ENCODE measurements around the gene KAZN. TPM values are rescaled to one million over a fixed set of nuclear protein-coding genes. Genes with fewer than 3 reads are reported as not detected.

KAZN gene
- total and polyA plus RNA-seq, 8 donors = 1.2 to 50.7 (median 6.8) TPM

GRCh38 chr1:15071936-15072335 lies 473.5 kb downstream of the KAZN start:
- TF ChIP-seq POLR2A (IDR thresholded peaks at IDR 0.05) (no peak), EP300 (IDR thresholded peaks at IDR 0.05) (no peak)
- DNase-seq = no peak
- intact Hi-C loops (cut with DNase I; ENCODE audit: low total_unique reads) = no loop called here
- Histone ChIP-seq H3K4me3 (no peak overlapping the region), H3K27me3 (no peaks in the 10 kb centered on the region), H3K27ac (no peak overlapping the region), H3K4me1 (peaks cover 0 to 9% (median 0%) of the 10 kb centered on the region in 4 donors), H3K36me3 (no peaks in the 10 kb centered on the region), H3K9me3 (no peaks in the 10 kb centered on the region)
- whole genome bisulfite sequencing, 5 donors = 93 to 96% (median 94%) methylated on average over 6 of the region's 6 CpGs

- H3K36me3 ChIP-seq = no peaks in the 10 kb centered on the region
- H3K4me1 ChIP-seq = peaks cover 0 to 9% (median 0%) of the 10 kb centered on the region in 4 donors
- WGBS, 5 donors = 88 to 90% (median 89%) methylated on average over 7 to 9 of the region's 9 CpGs
- no peaks in the 10 kb centered on the region for H3K9me3 ChIP-seq
- no peaks in the 10 kb centered on the region for H3K27me3 ChIP-seq
- intact Hi-C loops (cut with DNase I; ENCODE audit: low total_unique reads) = no loop called here
- no peak for TF ChIP-seq EP300 (IDR thresholded peaks at IDR 0.05)
- no peak for TF ChIP-seq CTCF (IDR thresholded peaks at IDR 0.05)
- no peak for TF ChIP-seq POLR2AphosphoS5 (IDR thresholded peaks at IDR 0.05)
- TF ChIP-seq POLR2A (IDR thresholded peaks at IDR 0.05) = no peak
- no peak for DNase-seq
- H3K27ac ChIP-seq = no peak overlapping the region
- no peak overlapping the region for H3K4me3 ChIP-seq
These were observed 475.4 kb downstream of the KAZN start for GRCh38 chr1:15073799-15074308.

- Histone ChIP-seq H3K36me3 (no peaks in the 10 kb centered on the region), H3K4me1 (peaks cover 0 to 9% (median 0%) of the 10 kb centered on the region in 4 donors), H3K27ac (peak overlapping the region in 1 of 5 donors; percentile 32), H3K27me3 (no peaks in the 10 kb centered on the region), H3K4me3 (no peak overlapping the region), H3K9me3 (no peaks in the 10 kb centered on the region)
- TF ChIP-seq POLR2AphosphoS5 (IDR thresholded peaks at IDR 0.05) (no peak), POLR2A (IDR thresholded peaks at IDR 0.05) (no peak), CTCF (IDR thresholded peaks at IDR 0.05) (no peak), EP300 (IDR thresholded peaks at IDR 0.05) (no peak)
- intact Hi-C loops (cut with DNase I; ENCODE audit: low total_unique reads) = no loop called here
- DNase-seq = no peak
- WGBS, 5 donors = 93 to 96% (median 95%) methylated on average over 6 of the region's 6 CpGs
These were observed 476.7 kb downstream of the KAZN start for GRCh38 chr1:15075175-15075574.

GRCh38 chr1:15075817-15076216 lies 477.3 kb downstream of the KAZN start:
- Histone ChIP-seq H3K27me3 (no peaks in the 10 kb centered on the region), H3K4me3 (no peak overlapping the region), H3K4me1 (peaks cover 0 to 9% (median 0%) of the 10 kb centered on the region in 4 donors), H3K9me3 (no peaks in the 10 kb centered on the region), H3K27ac (peak overlapping the region in 2 of 5 donors; percentile 9 to 32), H3K36me3 (no peaks in the 10 kb centered on the region)
- intact Hi-C loops (cut with DNase I; ENCODE audit: low total_unique reads) = no loop called here
- no peak for DNase-seq
- WGBS, 5 donors = 35 to 63% (median 58%) methylated on average over 2 of the region's 2 CpGs
- TF ChIP-seq EP300 (IDR thresholded peaks at IDR 0.05) (no peak), CTCF (IDR thresholded peaks at IDR 0.05) (no peak), POLR2A (IDR thresholded peaks at IDR 0.05) (no peak), POLR2AphosphoS5 (IDR thresholded peaks at IDR 0.05) (no peak)

GRCh38 chr1:15076807-15077206 lies 478.3 kb downstream of the KAZN start:
- no peaks in the 10 kb centered on the region for H3K9me3 ChIP-seq
- H3K36me3 ChIP-seq = no peaks in the 10 kb centered on the region
- DNase-seq = no peak
- H3K4me1 ChIP-seq = peaks cover 0 to 9% (median 0%) of the 10 kb centered on the region in 4 donors
- TF ChIP-seq POLR2AphosphoS5 (IDR thresholded peaks at IDR 0.05) (no peak), EP300 (IDR thresholded peaks at IDR 0.05) (no peak), POLR2A (IDR thresholded peaks at IDR 0.05) (no peak), CTCF (IDR thresholded peaks at IDR 0.05) (no peak)
- H3K27ac ChIP-seq = no peak overlapping the region
- WGBS, 5 donors = 88 to 94% (median 92%) methylated on average over 9 of the region's 9 CpGs
- intact Hi-C loops (cut with DNase I; ENCODE audit: low total_unique reads) = no loop called here
- H3K27me3 ChIP-seq = no peaks in the 10 kb centered on the region
- H3K4me3 ChIP-seq = no peak overlapping the region
